ENCODE data around the gene SLC26A6.

Gene SLC26A6

GRCh38 chr3:48592519-48593087, 42.7 kb downstream of the SLC26A6 start:
- no peak for ATAC-seq
- TF ChIP-seq GLIS3 (CRISPR knock-in tag; IDR thresholded peaks at IDR 0.05) (no peak), OSR1 (CRISPR knock-in tag; IDR thresholded peaks at IDR 0.05) (no peak), PATZ1 (CRISPR knock-in tag; IDR thresholded peaks at IDR 0.05; ENCODE audit: borderline replicate concordance) (no peak), SNAI2 (CRISPR knock-in tag; IDR thresholded peaks at IDR 0.05) (no peak), CREB5 (CRISPR knock-in tag; IDR thresholded peaks at IDR 0.05; ENCODE audit: low read depth) (no peak), CSRNP3 (CRISPR knock-in tag; IDR thresholded peaks at IDR 0.05) (no peak), TCF4 (CRISPR knock-in tag; IDR thresholded peaks at IDR 0.05; ENCODE audit: borderline replicate concordance) (no peak), ISL1 (CRISPR knock-in tag; IDR thresholded peaks at IDR 0.05) (no peak), ZNF565 (CRISPR knock-in tag; conservative IDR thresholded peaks at IDR 0.05; ENCODE audit: low read depth) (no peak), BACH2 (CRISPR knock-in tag; IDR thresholded peaks at IDR 0.05; ENCODE audit: borderline replicate concordance) (no peak), ZNF8 (CRISPR knock-in tag; IDR thresholded peaks at IDR 0.05) (no peak), ZC3H10 (CRISPR knock-in tag; IDR thresholded peaks at IDR 0.05) (no peak), TSHZ2 (CRISPR knock-in tag; IDR thresholded peaks at IDR 0.05) (no peak), TOX (CRISPR knock-in tag; IDR thresholded peaks at IDR 0.05; ENCODE audit: borderline replicate concordance) (no peak), ZFP3 (CRISPR knock-in tag; IDR thresholded peaks at IDR 0.05) (no peak), CSDC2 (CRISPR knock-in tag; IDR thresholded peaks at IDR 0.05) (no peak), PPARA (CRISPR knock-in tag; IDR thresholded peaks at IDR 0.05; ENCODE audit: borderline replicate concordance) (no peak), POU6F1 (CRISPR knock-in tag; IDR thresholded peaks at IDR 0.05; ENCODE audit: borderline replicate concordance, low read depth) (no peak), RARB (CRISPR knock-in tag; IDR thresholded peaks at IDR 0.05) (no peak), ARNTL (CRISPR knock-in tag; IDR thresholded peaks at IDR 0.05; ENCODE audit: borderline replicate concordance, low read depth) (no peak)

- ATAC-seq = no peak
- no peak for TF ChIP-seq CREB5 (CRISPR knock-in tag; IDR thresholded peaks at IDR 0.05; ENCODE audit: low read depth)
- TF ChIP-seq ZFP30 (CRISPR knock-in tag; IDR thresholded peaks at IDR 0.05) = no peak
- TF ChIP-seq OSR1 (CRISPR knock-in tag; IDR thresholded peaks at IDR 0.05) = no peak
- TF ChIP-seq ARNTL (CRISPR knock-in tag; IDR thresholded peaks at IDR 0.05; ENCODE audit: borderline replicate concordance, low read depth) = no peak
- no peak for TF ChIP-seq ESRRG (CRISPR knock-in tag; IDR thresholded peaks at IDR 0.05)
- no peak for TF ChIP-seq ZNF70 (CRISPR knock-in tag; IDR thresholded peaks at IDR 0.05)
- no peak for TF ChIP-seq PATZ1 (CRISPR knock-in tag; IDR thresholded peaks at IDR 0.05; ENCODE audit: borderline replicate concordance)
- TF ChIP-seq TCF4 (CRISPR knock-in tag; IDR thresholded peaks at IDR 0.05; ENCODE audit: borderline replicate concordance) = no peak
- no peak for TF ChIP-seq TSHZ2 (CRISPR knock-in tag; IDR thresholded peaks at IDR 0.05)
- no peak for TF ChIP-seq CSDC2 (CRISPR knock-in tag; IDR thresholded peaks at IDR 0.05)
- TF ChIP-seq BACH2 (CRISPR knock-in tag; IDR thresholded peaks at IDR 0.05; ENCODE audit: borderline replicate concordance) = no peak
- TF ChIP-seq ZC3H10 (CRISPR knock-in tag; IDR thresholded peaks at IDR 0.05) = no peak
Observed at GRCh38 chr3:48591886-48592518, 43.3 kb downstream of the SLC26A6 start.
